HG03135 (cell line): ENCODE measurements around the gene GMFB.

Experiments
- ATAC-seq: cut with Tn5 transposase; IDR thresholded peaks from one replicate; pipeline ENCODE4 v1.9.1; 2021; ENCODE audit warnings: mild to moderate bottlenecking, moderate library complexity; ENCODE audit not compliant: unreplicated experiment

GMFB gene

DNA sequence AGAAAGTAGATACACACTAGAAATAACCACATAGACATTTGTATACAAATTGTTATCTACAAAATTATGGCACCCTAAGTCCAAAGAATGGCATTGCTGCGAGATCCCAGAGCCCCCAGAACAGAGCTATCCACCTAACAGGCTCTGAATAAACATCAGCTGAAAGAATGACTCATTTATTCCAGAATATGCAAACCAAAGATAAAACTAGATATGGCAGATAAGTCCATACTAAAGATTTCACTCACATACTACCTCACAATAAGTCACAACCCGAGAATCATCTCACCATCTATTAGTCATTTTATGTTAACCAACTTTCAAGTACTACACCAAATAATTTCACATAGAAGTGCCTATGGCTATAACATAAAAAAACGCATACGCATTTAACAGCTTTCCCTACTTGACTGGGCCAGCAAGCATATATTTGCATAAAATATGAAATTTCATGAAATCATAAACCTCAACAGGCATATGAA lies 53.2 kb downstream of the GMFB start:
- ATAC-seq = no peak

DNA sequence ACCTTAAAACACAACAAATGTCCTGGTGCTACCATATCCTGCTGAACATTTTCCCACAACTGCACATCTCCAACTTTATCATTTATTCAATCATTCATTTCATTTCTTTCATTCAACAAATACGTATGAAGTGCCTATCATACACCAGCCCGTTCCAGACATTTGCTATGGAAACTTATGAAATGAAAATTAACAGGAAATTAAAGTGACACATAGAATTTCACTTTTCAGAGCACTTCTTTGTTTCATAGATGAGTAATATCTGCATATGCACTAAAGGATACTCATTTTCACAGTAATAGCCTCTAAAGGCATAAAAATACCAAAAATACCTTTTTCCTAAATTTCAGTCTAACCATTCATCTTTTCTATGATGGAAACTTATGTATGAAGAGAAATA lies 60.3 kb downstream of the GMFB start:
- ATAC-seq = no peak

DNA sequence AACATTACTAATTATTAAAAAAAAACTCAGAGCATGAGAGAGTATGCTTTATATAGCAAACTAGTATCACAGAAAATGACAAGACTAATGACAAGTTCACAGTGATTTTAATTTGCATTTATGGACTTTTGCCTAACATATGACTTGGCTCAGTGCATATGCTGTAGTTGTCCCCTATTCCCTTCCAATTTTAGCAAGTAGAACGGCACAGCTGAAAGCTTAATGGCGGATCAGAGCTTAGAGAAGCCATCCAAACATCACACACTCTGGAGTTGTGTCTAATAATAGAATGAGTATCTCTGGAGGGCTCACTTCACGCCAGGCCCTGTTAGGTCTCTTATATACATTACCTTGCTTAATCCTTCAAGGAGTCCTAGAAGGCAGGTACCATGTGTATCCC lies 60.9 kb downstream of the GMFB start:
- ATAC-seq = no peak

DNA sequence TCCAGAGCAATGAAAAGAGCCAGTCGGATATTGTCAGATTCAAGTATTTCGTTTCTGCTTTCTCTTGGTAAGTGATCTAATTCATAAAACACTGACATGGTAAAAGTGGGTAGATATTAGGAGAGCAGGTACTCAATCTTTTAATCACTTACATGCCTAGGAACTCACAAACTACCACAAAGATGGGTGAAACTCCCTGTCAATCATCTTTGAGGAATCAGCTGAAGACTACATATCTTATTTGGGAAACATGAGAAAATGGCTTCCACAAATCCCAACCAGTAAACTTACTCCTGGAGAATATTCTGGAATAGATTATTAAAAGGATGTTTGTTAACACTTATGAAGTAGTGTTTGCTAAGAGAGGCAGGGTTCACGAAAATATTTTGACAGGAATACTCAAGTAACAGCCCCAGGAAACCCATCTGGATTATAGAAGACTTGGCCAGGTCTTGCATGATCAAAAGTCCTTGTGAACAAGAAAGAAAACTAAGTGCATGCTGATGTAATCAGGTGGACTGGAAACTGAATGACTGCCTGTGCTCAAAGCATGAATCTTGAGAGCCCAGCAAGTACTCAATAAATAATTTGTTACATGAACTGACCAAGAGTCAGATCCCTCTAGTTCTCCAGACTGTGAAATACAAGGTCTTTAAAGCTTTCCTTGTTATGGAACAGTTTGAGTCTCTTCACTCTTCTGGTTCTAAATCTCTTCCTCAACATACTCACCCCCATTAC lies 63.1 kb downstream of the GMFB start:
- no peak for ATAC-seq

DNA sequence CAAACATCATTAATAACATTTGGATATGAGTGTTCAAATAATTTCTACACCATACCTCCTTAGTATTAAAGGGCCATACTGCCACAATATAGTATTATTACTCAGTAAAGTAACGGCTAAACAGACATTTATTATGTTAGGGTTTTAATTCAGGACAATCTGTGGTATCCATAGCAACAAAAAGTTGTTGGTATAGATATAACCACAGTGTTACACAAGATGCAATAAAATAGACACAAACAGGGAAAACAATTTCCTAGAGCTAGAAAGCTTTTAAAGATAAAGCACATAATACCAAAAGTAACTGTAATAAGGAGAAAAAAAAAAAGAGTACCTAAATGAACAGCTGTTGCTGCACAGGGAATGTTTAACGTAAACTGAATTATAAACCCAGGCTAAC lies 63.7 kb downstream of the GMFB start:
- ATAC-seq = no peak
